ENCODE data around the gene LAMTOR4. TPM values are rescaled to one million over a fixed set of nuclear protein-coding genes. Genes with fewer than 3 reads are reported as not detected.

LAMTOR4 gene
- total and polyA plus RNA-seq, 2 of the 13 experiments (the other 11 are each of a cell fraction or from before 2014, with no cell fraction given): 115 to 118 TPM

DNA sequence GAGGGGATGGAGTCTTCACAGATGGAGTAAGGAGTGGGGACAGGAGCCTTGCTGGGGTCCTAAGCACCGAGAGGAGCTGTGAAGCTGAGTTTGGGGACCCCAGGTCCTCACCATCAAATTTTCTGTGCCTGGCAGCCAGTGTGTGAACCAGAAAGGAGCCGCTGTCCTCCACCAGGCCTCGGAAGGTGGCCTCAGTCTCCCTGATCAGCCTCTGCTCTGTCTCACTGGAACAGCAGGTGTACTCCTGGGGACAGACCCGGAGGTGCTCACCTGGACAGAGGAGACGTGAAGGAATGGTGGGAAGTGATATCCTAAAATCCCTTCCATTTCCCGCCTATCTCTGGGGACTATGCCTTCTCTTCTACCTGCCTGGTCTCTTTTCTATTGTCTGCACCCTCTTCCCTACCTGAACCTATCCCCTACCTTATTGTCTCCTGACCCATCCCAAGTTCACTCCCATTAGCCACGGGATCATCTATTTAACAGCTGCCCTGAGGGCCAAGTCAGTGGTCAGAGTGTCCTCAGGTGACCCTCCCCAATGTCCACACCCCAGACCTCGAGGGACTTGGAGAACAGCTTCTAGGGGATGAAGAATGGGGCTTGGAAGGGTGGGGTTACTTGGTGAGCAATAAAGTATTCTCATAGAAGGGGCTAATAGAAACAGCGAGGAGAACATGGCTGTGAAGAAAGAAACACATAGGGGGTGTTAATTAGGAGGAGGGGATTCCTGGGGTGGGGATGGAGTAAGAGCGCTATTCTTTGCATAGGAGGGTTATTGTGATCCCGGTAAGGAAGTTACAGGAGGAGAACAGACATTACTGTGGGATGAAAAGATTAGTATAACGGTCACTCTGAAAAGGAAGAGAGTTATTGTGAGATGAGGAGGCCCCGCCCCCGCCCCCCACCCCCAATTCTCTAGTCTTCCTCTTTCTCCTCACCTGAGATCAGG, 27.7 kb downstream of the LAMTOR4 start:
- no TSS peak for BruUV-seq (replicated peaks)
- peaks cover 13% of the 10 kb centered on the region for H3K4me1 ChIP-seq (ENCODE audit: insufficient read depth, low read length)
- H2AFZ ChIP-seq (ENCODE audit: low read length): no peak overlapping the region
- H3K36me3 ChIP-seq (replicated peaks in 1 of 2; ENCODE audit: control insufficient read depth in 1 of 2, insufficient read depth in 2 of 2, low read length in 2 of 2): no peaks in the 10 kb centered on the region
- ChIA-PET POLR2A (interaction anchor here (0.9 to 1.7 kb wide), 3 partner anchors 8 to 28 kb away, joined by 3 to 11 read pairs (median 7); partner anchors contain the start of genes GAL3ST4 and LAMTOR4), CTCF (ENCODE audit: low intra/inter-chr PET ratio, low total read pairs) (no interaction called here)
- DNase-seq (ENCODE audit: low spot score): no peak
- TF ChIP-seq, protein P1, sequence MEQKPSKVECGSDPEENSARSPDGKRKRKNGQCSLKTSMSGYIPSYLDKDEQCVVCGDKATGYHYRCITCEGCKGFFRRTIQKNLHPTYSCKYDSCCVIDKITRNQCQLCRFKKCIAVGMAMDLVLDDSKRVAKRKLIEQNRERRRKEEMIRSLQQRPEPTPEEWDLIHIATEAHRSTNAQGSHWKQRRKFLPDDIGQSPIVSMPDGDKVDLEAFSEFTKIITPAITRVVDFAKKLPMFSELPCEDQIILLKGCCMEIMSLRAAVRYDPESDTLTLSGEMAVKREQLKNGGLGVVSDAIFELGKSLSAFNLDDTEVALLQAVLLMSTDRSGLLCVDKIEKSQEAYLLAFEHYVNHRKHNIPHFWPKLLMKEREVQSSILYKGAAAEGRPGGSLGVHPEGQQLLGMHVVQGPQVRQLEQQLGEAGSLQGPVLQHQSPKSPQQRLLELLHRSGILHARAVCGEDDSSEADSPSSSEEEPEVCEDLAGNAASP (CRISPR knock-in tag; IDR thresholded peaks at IDR 0.05; ENCODE audit: borderline replicate concordance): peak; percentile 25; the same call in 1 of the 2 replicates
- no peak for TF ChIP-seq ZNF720 (CRISPR knock-in tag; IDR thresholded peaks at IDR 0.05)
- no peaks in the 10 kb centered on the region for H3K9me3 ChIP-seq (ENCODE audit: low read length)
- WGBS (ENCODE audit: low lambda C conversion rate): 36% methylated on average over 10 of the region's 14 CpGs
- H3K4me2 ChIP-seq (ENCODE audit: low read depth, low read length): peak overlapping the region; percentile 94
- in situ Hi-C loops (cut with HindIII; ENCODE audit: extremely low pct_ligation_motif_present, low pct_unique_long_range_greater_than_20kb): no loop called here
- no peaks in the 10 kb centered on the region for H3K79me2 ChIP-seq (ENCODE audit: insufficient read depth, low read length)
- H4K20me1 ChIP-seq (ENCODE audit: insufficient read depth, low read length): no peaks in the 10 kb centered on the region
- ATAC-seq: no peak
- intact Hi-C loops (cut with micrococcal nuclease; ENCODE audit: unreplicated experiment): no loop called here
- peaks cover 1 to 8% of the 10 kb centered on the region in 2 experiments; a peak in 2 of 5 replicates for H3K27me3 ChIP-seq (ENCODE audit: control insufficient read depth in 1 of 2, insufficient read depth in 2 of 2, low read length in 2 of 2)
- no peak overlapping the region for H3K9ac ChIP-seq (ENCODE audit: insufficient read depth, low read depth, low read length)
- H3K4me3 ChIP-seq (replicated peaks in 1 of 3; ENCODE audit: insufficient read depth in 1 of 3, low read depth in 2 of 3, low read length in 3 of 3): peak overlapping the region; percentile 68 to 80 (median 69); a peak in 5 of 6 replicates
- no peak for FAIRE-seq
- no peak overlapping the region for H3K27ac ChIP-seq (ENCODE audit: extremely low read length, insufficient read depth, low read length)
